K562 (cell line): ENCODE measurements around the gene ZNF774. TPM values are rescaled to one million over a fixed set of nuclear protein-coding genes. Genes with fewer than 3 reads are reported as not detected.
A peak's percentile ranks its signal among the peaks of the same experiment; 100 is the strongest.

Experiments
- ATAC-seq: fragments of 200-7000 bp; cut with Tn5 transposase; 3 replicates; pipeline ENCODE4 v1.9.1; 2020; ENCODE audit warnings: moderate library complexity
- BruUV-seq: library from RNA; stranded (reverse); fragments of 400-500 nt; replicated peaks from 2 replicates; lab custom pipeline; 2021; lab: Mats Ljungman, UMichigan
- CTCF ChIA-PET: fragments of 300-600 bp; formaldehyde crosslinking; extraction: SDS; loops from one replicate; lab custom pipeline; 2021; ENCODE audit warnings: low intra/inter-chr PET ratio; lab: Yijun Ruan, JAX
- POLR2A ChIA-PET: fragments of 300-600, 350-650 bp; sonication (Branson Sonifier 250); formaldehyde crosslinking; extraction: SDS; loops from one replicate; lab custom pipeline; 2021; ENCODE audit warnings: antibody characterized with exemption, inconsistent platforms; lab: Yijun Ruan, JAX
- DNase-seq, 4 experiments: peaks; one replicate each; pipeline versions ENCODE4 v3.0.0 to v3.0.0-alpha.2; 2011 to 2018; ENCODE audit warnings: low spot score in 3 of 4, mixed read lengths in 3 of 4; ENCODE audit errors: extremely low read depth in 1 of 4
- FAIRE-seq: peaks from 2 replicates; lab custom pipeline; 2011; peaks lifted over from hg19 to GRCh38; lab: Jason Lieb, UNC
- H2AFZ ChIP-seq: 2 replicates; pipeline ENCODE4 v1.6.0; 2011; ENCODE audit warnings: low read depth, low read length, control low read depth, inconsistent platforms
- H3K27ac ChIP-seq: fragments of 200-600 bp; 3 replicates; pipeline ENCODE4 v1.8.0; 2011; ENCODE audit warnings: low read depth, mild to moderate bottlenecking, control low read depth, inconsistent platforms, low read length, moderate library complexity, mixed read lengths; ENCODE audit errors: extremely low read depth
- H3K27me3 ChIP-seq, 2 experiments: fragments of 300-600 bp in 1 of 2; 2 replicates in 1 of 2; 3 replicates in 1 of 2; pipeline versions ENCODE4 v1.6.0 to v1.8.0; 2011; ENCODE audit warnings: inconsistent platforms in 2 of 2, low read length in 2 of 2, mild to moderate bottlenecking in 1 of 2, mixed read lengths in 1 of 2, moderate library complexity in 1 of 2; ENCODE audit not compliant: control insufficient read depth in 2 of 2, insufficient read depth in 2 of 2
- H3K36me3 ChIP-seq: fragments of 300-600 bp; 3 replicates; pipeline ENCODE4 v1.8.0; 2011; ENCODE audit warnings: mild to moderate bottlenecking, low read length, inconsistent platforms; ENCODE audit not compliant: control insufficient read depth, insufficient read depth
- H3K4me1 ChIP-seq, 2 experiments: fragments of 200-600 bp in 1 of 2; replicated peaks in 1 of 2; 2 replicates in 1 of 2; 3 replicates in 1 of 2; pipeline versions ENCODE4 v1.5.1 to v1.8.0; 2011; ENCODE audit warnings: inconsistent platforms in 2 of 2, low read length in 2 of 2, mild to moderate bottlenecking in 1 of 2, mixed read lengths in 1 of 2, moderate library complexity in 1 of 2; ENCODE audit not compliant: control insufficient read depth in 2 of 2, insufficient read depth in 2 of 2
- H3K4me2 ChIP-seq: 2 replicates; pipeline ENCODE4 v1.6.1; 2011; ENCODE audit warnings: low read length, control low read depth, inconsistent platforms, mixed read lengths; ENCODE audit not compliant: insufficient read depth
- H3K4me3 ChIP-seq: fragments of 200-600 bp; sonication (generic), shearing (Covaris generic); 2 replicates; pipeline ENCODE4 v1.5.1; 2016; ENCODE audit warnings: control low read depth, inconsistent platforms
- H3K79me2 ChIP-seq: fragments of 200-600 bp; 3 replicates; pipeline ENCODE4 v1.8.0; 2011; ENCODE audit warnings: low read length, inconsistent platforms; ENCODE audit not compliant: control insufficient read depth, insufficient read depth
- H3K9ac ChIP-seq, 2 experiments: 2 replicates each; pipeline versions ENCODE4 v1.6.0 to v1.6.1; 2011; ENCODE audit warnings: low read depth in 2 of 2, low read length in 2 of 2, control low read depth in 1 of 2, inconsistent platforms in 1 of 2, mild to moderate bottlenecking in 1 of 2, mixed read lengths in 1 of 2; ENCODE audit not compliant: insufficient read depth in 1 of 2
- H3K9me1 ChIP-seq: one replicate; pipeline ENCODE4 v1.6.0; 2011; ENCODE audit warnings: inconsistent platforms, mild to moderate bottlenecking, low read length, moderate library complexity; ENCODE audit not compliant: control insufficient read depth, insufficient read depth
- H3K9me3 ChIP-seq: replicated peaks from 2 replicates; pipeline ENCODE4 v1.5.1; 2011; ENCODE audit warnings: low read depth, low read length, inconsistent platforms; ENCODE audit not compliant: control insufficient read depth, insufficient read depth
- H4K20me1 ChIP-seq: replicated peaks from 2 replicates; pipeline ENCODE4 v1.6.1; 2011; ENCODE audit warnings: low read length, inconsistent platforms, mixed read lengths; ENCODE audit not compliant: control insufficient read depth, insufficient read depth
- CHCHD3 ChIP-seq: fragments of 250-450 bp; sonication (Bioruptor Pico); IDR thresholded peaks from 2 replicates; pipeline ENCODE4 v2.1.2; 2022; ENCODE audit warnings: mild to moderate bottlenecking
- HIVEP1 ChIP-seq: fragments of 250-450 bp; sonication (Bioruptor Pico); IDR thresholded peaks from 2 replicates; pipeline ENCODE4 v1.4.0; 2020; ENCODE audit warnings: mild to moderate bottlenecking
- PHF21A ChIP-seq: fragments of 450-650 bp; IDR thresholded peaks from 2 replicates; pipeline ENCODE4 v1.6.1; 2017; ENCODE audit warnings: low read depth, borderline replicate concordance
- PPARD ChIP-seq: fragments of 250-450 bp; sonication (Bioruptor Pico); IDR thresholded peaks from 2 replicates; pipeline ENCODE4 v1.8.0; 2022; ENCODE audit warnings: inconsistent platforms, mild to moderate bottlenecking, moderate library complexity
- RFX7 ChIP-seq: fragments of 250-450 bp; sonication (Bioruptor Pico); IDR thresholded peaks from 2 replicates; pipeline ENCODE4 v1.5.1; 2021; ENCODE audit warnings: mild to moderate bottlenecking
- SIRT6 ChIP-seq: IDR thresholded peaks from one replicate; pipeline ENCODE4 v1.6.1; 2012; ENCODE audit warnings: low read depth, mild to moderate bottlenecking, control low read depth, inconsistent platforms, low read length, moderate library complexity
- SMARCE1 ChIP-seq: fragments of 450-650 bp; IDR thresholded peaks from 2 replicates; pipeline ENCODE4 v1.7.1; 2016; ENCODE audit warnings: mild to moderate bottlenecking
- TARDBP ChIP-seq: fragments of 450-650 bp; IDR thresholded peaks from 2 replicates; pipeline ENCODE4 v1.6.1; 2016
- TGIF2 ChIP-seq: sonication (generic); formaldehyde crosslinking; IDR thresholded peaks from 2 replicates; pipeline ENCODE4 v1.8.1; 2022; ENCODE audit warnings: mild to moderate bottlenecking, missing genetic modification reagents, moderate library complexity
- YY1 ChIP-seq, 3 experiments: IDR thresholded peaks; 2 replicates each; pipeline ENCODE4 v1.6.1; 2011; ENCODE audit warnings: low read length in 2 of 3, mild to moderate bottlenecking in 2 of 3, moderate library complexity in 2 of 3, borderline replicate concordance in 1 of 3, control low read depth in 1 of 3, low read depth in 1 of 3; ENCODE audit not compliant: insufficient read depth in 3 of 3, insufficient replicate concordance in 2 of 3, control insufficient read depth in 1 of 3, insufficient read length in 1 of 3; ENCODE audit errors: extremely low read depth in 1 of 3
- ZBTB7A ChIP-seq: IDR thresholded peaks from 2 replicates; pipeline ENCODE4 v1.6.1; 2011; ENCODE audit warnings: low read depth, mild to moderate bottlenecking, low read length, moderate library complexity, borderline replicate concordance; ENCODE audit not compliant: control insufficient read depth
- ZNF24 ChIP-seq: fragments of 450-650 bp; IDR thresholded peaks from 2 replicates; pipeline ENCODE4 v1.6.1; 2016
- WGBS: fragments of 100-300 bp; shearing (Covaris generic); methylation state at CpG from one replicate; pipeline ENCODE4 v1.1.6; 2016; ENCODE audit warnings: low coverage, mixed read lengths; ENCODE audit not compliant: insufficient coverage; ENCODE audit errors: missing lambda C conversion rate; 5-methylcytosine and 5-hydroxymethylcytosine counted together
- in situ Hi-C: fragments of 300-500 bp; cut with MboI; formaldehyde crosslinking; loops from 4 replicates; pipeline ENCODE4 v1.15.0; 2018; ENCODE audit warnings: inconsistent platforms, mixed read lengths
- intact Hi-C: fragments of 100-400 bp; cut with micrococcal nuclease; formaldehyde crosslinking; loops from 2 replicates; pipeline ENCODE4 v1.14.2; 2022
- polyA plus RNA-seq, 8 experiments: library from polyadenylated mRNA; depleted of rRNA in 4 of 8; stranded (reverse) in 5 of 8; unstranded in 3 of 8; fragments of >200 nt; fragmentation: Nextera tagmentation in 2 of 8; fragmentation: Illumina TruSeq in 1 of 8; extraction: Ambion mirVana in 2 of 8; extraction: Trizol in 1 of 8; gene quantifications; 2 replicates each; pipeline versions ENCODE4 v1.2.1 to v1.2.3, GENCODE V29; 2011 to 2014; ENCODE audit warnings: inconsistent platforms in 1 of 8, missing spikeins in 1 of 8
- total RNA-seq, 7 experiments: library from RNA; depleted of rRNA in 6 of 7; stranded (reverse); fragments of >200 nt in 6 of 7; fragmentation: Illumina TruSeq in 2 of 7; extraction: Trizol in 2 of 7; gene quantifications; 2 replicates each; pipeline versions ENCODE4 v1.2.1 to v1.2.3, GENCODE V29; 2011 to 2021; ENCODE audit warnings: low replicate concordance in 1 of 7
- TF ChIP-seq, protein P1 (sequence below), 2 experiments: fragments of 250-450 bp in 1 of 2; fragments of 450-650 bp in 1 of 2; sonication (Bioruptor Pico) in 1 of 2; IDR thresholded peaks; 2 replicates each; pipeline versions ENCODE4 v1.6.1 to v1.8.0; 2016 to 2021; ENCODE audit warnings: mild to moderate bottlenecking in 2 of 2, moderate library complexity in 2 of 2, missing compliant biosample characterization in 1 of 2, missing genetic modification characterization in 1 of 2
- TF ChIP-seq, protein P2 (sequence below): sonication (generic); formaldehyde crosslinking; IDR thresholded peaks from 2 replicates; pipeline ENCODE4 v1.8.0; 2023; ENCODE audit warnings: mild to moderate bottlenecking, missing genetic modification reagents

ZNF774 gene
- total and polyA plus RNA-seq, 9 of the 15 experiments (the other 6 are each of a cell fraction or from before 2014, with no cell fraction given), result 0.32 to 2.0 (median 1.2) TPM

DNA sequence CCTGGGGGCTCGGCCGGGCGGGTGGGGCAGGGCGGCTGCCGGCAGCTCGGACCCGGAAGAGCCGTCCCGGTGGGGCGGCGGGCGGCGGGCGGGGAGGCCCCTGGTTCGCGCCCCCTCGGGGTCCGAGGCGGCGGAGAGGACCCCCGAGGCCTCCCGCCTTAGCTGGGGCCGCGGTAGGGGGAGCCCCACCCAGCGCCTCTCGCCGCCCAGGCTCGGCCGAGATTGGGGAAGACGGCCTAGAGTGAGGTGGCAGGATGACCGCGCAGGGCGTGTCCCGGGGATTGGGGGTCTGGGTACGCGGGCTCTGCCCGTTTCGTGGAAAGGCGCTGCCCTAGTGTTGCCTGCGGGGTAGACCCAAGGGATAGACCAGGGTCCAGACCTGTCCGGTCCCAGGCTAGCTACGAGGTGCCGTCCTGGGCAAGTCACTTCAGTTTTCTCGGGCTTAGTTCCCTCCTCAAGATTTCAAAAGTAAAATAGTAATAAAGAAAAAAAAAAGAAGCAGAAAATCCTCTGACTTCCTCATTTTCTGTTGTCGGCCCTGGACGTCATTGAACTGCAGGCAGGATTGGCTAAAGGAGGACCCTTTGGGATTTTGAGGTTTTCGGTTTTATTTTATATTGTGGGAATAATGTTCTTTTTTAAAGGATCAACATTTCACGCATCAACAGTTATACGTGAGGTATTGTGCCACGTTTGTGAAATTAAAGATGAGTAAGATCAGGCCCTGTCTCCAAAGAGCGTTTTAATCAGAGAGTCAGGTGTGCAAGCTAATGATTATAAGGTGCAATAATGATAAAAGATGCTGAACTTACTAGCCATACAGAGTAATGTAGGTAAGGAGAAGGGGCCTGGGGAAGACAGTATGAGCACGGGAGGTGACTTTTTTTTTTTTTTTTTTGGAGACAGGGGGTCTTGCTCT is 36.6 kb downstream of the ZNF774 start:
- FAIRE-seq, result no peak
- H2AFZ ChIP-seq, result peak overlapping the region; percentile 82
- TSS peak; percentile 51 for BruUV-seq
- 0 out of 2 replicates have a peak, but pooled peaks have one; percentile 33 for TF ChIP-seq HIVEP1 (CRISPR knock-in tag)
- TF ChIP-seq PHF21A, result 0 out of 2 replicates have a peak, but pooled peaks have one; percentile 38
- TF ChIP-seq RFX7, result no peak
- no peak for TF ChIP-seq SIRT6
- TF ChIP-seq YY1 (IDR thresholded peaks at IDR 0.05; ENCODE audit: borderline replicate concordance in 1 of 3, control insufficient read depth in 1 of 3, extremely low read depth in 1 of 3, insufficient read depth in 3 of 3, insufficient read length in 1 of 3, insufficient replicate concordance in 2 of 3, low read depth in 1 of 3, low read length in 2 of 3), result no peak
- no peak for TF ChIP-seq CHCHD3 (CRISPR knock-in tag)
- TF ChIP-seq, protein P1, sequence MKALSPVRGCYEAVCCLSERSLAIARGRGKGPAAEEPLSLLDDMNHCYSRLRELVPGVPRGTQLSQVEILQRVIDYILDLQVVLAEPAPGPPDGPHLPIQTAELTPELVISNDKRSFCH (CRISPR knock-in tag; IDR thresholded peaks at IDR 0.05), result no peak
- TF ChIP-seq, protein P1 (tag; IDR thresholded peaks at IDR 0.05), result no peak
- TF ChIP-seq, protein P2, sequence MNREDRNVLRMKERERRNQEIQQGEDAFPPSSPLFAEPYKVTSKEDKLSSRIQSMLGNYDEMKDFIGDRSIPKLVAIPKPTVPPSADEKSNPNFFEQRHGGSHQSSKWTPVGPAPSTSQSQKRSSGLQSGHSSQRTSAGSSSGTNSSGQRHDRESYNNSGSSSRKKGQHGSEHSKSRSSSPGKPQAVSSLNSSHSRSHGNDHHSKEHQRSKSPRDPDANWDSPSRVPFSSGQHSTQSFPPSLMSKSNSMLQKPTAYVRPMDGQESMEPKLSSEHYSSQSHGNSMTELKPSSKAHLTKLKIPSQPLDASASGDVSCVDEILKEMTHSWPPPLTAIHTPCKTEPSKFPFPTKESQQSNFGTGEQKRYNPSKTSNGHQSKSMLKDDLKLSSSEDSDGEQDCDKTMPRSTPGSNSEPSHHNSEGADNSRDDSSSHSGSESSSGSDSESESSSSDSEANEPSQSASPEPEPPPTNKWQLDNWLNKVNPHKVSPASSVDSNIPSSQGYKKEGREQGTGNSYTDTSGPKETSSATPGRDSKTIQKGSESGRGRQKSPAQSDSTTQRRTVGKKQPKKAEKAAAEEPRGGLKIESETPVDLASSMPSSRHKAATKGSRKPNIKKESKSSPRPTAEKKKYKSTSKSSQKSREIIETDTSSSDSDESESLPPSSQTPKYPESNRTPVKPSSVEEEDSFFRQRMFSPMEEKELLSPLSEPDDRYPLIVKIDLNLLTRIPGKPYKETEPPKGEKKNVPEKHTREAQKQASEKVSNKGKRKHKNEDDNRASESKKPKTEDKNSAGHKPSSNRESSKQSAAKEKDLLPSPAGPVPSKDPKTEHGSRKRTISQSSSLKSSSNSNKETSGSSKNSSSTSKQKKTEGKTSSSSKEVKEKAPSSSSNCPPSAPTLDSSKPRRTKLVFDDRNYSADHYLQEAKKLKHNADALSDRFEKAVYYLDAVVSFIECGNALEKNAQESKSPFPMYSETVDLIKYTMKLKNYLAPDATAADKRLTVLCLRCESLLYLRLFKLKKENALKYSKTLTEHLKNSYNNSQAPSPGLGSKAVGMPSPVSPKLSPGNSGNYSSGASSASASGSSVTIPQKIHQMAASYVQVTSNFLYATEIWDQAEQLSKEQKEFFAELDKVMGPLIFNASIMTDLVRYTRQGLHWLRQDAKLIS (CRISPR knock-in tag), result 0 out of 2 replicates have a peak, but pooled peaks have one; percentile 29
- TF ChIP-seq ZNF24, result no peak
- TF ChIP-seq TARDBP, result no peak
- no peak for TF ChIP-seq PPARD (CRISPR knock-in tag)
- TF ChIP-seq TGIF2, result no peak
- no peak; the same call in 1 of the 2 replicates for TF ChIP-seq ZBTB7A
- TF ChIP-seq SMARCE1, result peak; percentile 63; the same call in 1 of the 2 replicates

More for the DNA sequence above, 36.6 kb downstream of the ZNF774 start:
- peak overlapping the region; percentile 82 to 97 for H3K9ac ChIP-seq
- no peaks in the 10 kb centered on the region for H3K9me1 ChIP-seq
- intact Hi-C loops, result no loop called here
- no peaks in the 10 kb centered on the region for H4K20me1 ChIP-seq
- peak overlapping the region; percentile 90 for H3K4me2 ChIP-seq
- DNase-seq (peak; percentile 63 to 80 (median 71)), ATAC-seq (peak; percentile 79)
- peaks cover 20% of the 10 kb centered on the region; the same call in 1 of the 3 replicates for H3K36me3 ChIP-seq
- ChIA-PET CTCF (interaction anchor here (0.7 kb wide), 1 partner anchor 20 kb away, joined by 3 read pairs; no protein-coding TSS in a partner anchor), POLR2A (interaction anchor here (0.7 to 2.0 kb wide), 8 partner anchors 10 to 43 kb away, joined by 3 to 7 read pairs (median 5); no protein-coding TSS in a partner anchor)
- H3K9me3 ChIP-seq, result no peaks in the 10 kb centered on the region
- no peaks in the 10 kb centered on the region for H3K27me3 ChIP-seq
- H3K79me2 ChIP-seq, result peaks cover 40% of the 10 kb centered on the region
- under 1% methylated on average over 25 of the region's 52 CpGs for WGBS
- H3K4me3 ChIP-seq, result peak overlapping the region; percentile 90
- H3K4me1 ChIP-seq, result peaks cover 5 to 17% of the 10 kb centered on the region in 2 experiments; a peak in 3 of 5 replicates
- in situ Hi-C loops, result no loop called here
- peak overlapping the region; percentile 90 for H3K27ac ChIP-seq
